ENCODE results near the gene CDH12. TPM values are rescaled to one million over a fixed set of nuclear protein-coding genes. Genes with fewer than 3 reads are reported as not detected.

CDH12 gene
- total RNA-seq, 4 donors from 2014 or later: not detected

- no peak overlapping the region for H3K27ac ChIP-seq
- no peaks in the 10 kb centered on the region for H3K4me1 ChIP-seq
- H3K36me3 ChIP-seq: no peaks in the 10 kb centered on the region
- no peak for DNase-seq
- no peaks in the 10 kb centered on the region for H3K27me3 ChIP-seq
- H3K9me3 ChIP-seq: no peaks in the 10 kb centered on the region
- TF ChIP-seq CTCF (IDR thresholded peaks at IDR 0.05) (no peak), POLR2A (IDR thresholded peaks at IDR 0.05) (no peak)
- intact Hi-C loops (cut with DNase I): no loop called here
- H3K4me3 ChIP-seq (replicated peaks in 1 of 3): no peak overlapping the region
- WGBS, 2 donors: 61 to 79% methylated on average over 4 of the region's 4 CpGs
Observed at GRCh38 chr5:22669345-22669744, 183.8 kb downstream of the CDH12 start.

- intact Hi-C loops (cut with DNase I): no loop called here
- H3K27ac ChIP-seq: no peak overlapping the region
Observed at GRCh38 chr5:22665801-22666200, 187.3 kb downstream of the CDH12 start.

DNA sequence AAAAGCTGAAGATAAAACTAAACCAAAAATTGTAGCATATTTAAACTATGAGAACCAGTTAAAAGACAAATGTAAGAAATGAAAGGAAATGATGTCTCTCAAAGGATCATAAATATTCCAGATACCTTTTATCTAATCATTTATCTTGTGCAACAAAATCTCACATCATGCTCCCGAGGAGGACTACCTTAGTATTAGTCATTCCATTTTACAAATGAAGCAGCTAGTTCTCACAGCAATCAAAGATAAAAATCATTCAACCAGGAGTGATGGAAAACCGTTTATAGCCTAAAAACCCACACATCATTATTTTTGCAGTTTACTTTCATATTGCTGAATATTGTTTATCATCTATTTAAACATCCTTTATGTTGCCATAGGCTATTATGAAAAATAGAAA lies 190.0 kb downstream of the CDH12 start:
- H3K9me3 ChIP-seq: no peaks in the 10 kb centered on the region

More at GRCh38 chr5:22665801-22666200, 187.3 kb downstream of the CDH12 start:
- Histone ChIP-seq H3K4me3 (replicated peaks in 1 of 3) (no peak overlapping the region), H3K27me3 (no peaks in the 10 kb centered on the region), H3K4me1 (no peaks in the 10 kb centered on the region), H3K36me3 (no peaks in the 10 kb centered on the region), H3K9me3 (no peaks in the 10 kb centered on the region)
- no peak for DNase-seq
- WGBS, 2 donors: 69 to 73% methylated on average over 2 of the region's 2 CpGs
- no peak for TF ChIP-seq POLR2A (IDR thresholded peaks at IDR 0.05)
- no peak for TF ChIP-seq CTCF (IDR thresholded peaks at IDR 0.05)

GRCh38 chr5:22662391-22662790 lies 190.8 kb downstream of the CDH12 start:
- no peak overlapping the region for H3K4me3 ChIP-seq (replicated peaks in 1 of 3)
- intact Hi-C loops (cut with DNase I): no loop called here
- 38 to 39% methylated on average over 3 of the region's 3 CpGs for WGBS, 2 donors
- no peaks in the 10 kb centered on the region for H3K27me3 ChIP-seq
- no peak overlapping the region for H3K27ac ChIP-seq
- TF ChIP-seq POLR2A (IDR thresholded peaks at IDR 0.05) (no peak), CTCF (IDR thresholded peaks at IDR 0.05) (no peak)
- no peak for DNase-seq
- H3K4me1 ChIP-seq: no peaks in the 10 kb centered on the region
- no peaks in the 10 kb centered on the region for H3K9me3 ChIP-seq
- no peaks in the 10 kb centered on the region for H3K36me3 ChIP-seq

More for the DNA sequence above, 190.0 kb downstream of the CDH12 start:
- no peaks in the 10 kb centered on the region for H3K4me1 ChIP-seq
- DNase-seq: no peak
- no peaks in the 10 kb centered on the region for H3K36me3 ChIP-seq
- intact Hi-C loops (cut with DNase I): no loop called here
- no peak for TF ChIP-seq POLR2A (IDR thresholded peaks at IDR 0.05)
- TF ChIP-seq CTCF (IDR thresholded peaks at IDR 0.05): no peak
- H3K4me3 ChIP-seq (replicated peaks in 1 of 3): no peak overlapping the region
- H3K27ac ChIP-seq: no peak overlapping the region
- no peaks in the 10 kb centered on the region for H3K27me3 ChIP-seq
- 45 to 46% methylated on average over 2 of the region's 2 CpGs for WGBS, 2 donors

DNA sequence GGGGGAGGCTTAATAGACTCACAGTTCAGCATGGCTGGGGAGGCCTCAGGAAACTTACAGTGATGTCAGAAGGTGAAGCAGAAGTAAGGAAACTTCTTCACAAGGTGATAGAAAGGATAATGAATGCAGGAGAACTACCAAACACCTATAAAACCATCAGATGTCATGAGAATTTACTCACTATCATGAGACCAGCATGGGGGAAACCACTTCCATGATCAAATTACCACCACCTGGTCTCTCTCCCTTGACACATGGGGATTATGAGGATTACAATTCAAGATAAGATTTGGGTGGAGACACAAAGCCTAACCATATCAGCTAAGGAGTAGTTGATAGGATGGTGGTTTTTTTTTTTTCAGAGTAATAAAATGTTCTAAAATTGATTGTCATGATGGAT lies 201.8 kb downstream of the CDH12 start:
- TF ChIP-seq CTCF (IDR thresholded peaks at IDR 0.05): no peak

More for the DNA sequence above, 201.8 kb downstream of the CDH12 start:
- Histone ChIP-seq H3K9me3 (no peaks in the 10 kb centered on the region), H3K4me3 (replicated peaks in 1 of 3) (no peak overlapping the region), H3K4me1 (no peaks in the 10 kb centered on the region), H3K36me3 (no peaks in the 10 kb centered on the region), H3K27ac (no peak overlapping the region), H3K27me3 (no peaks in the 10 kb centered on the region)
- no peak for DNase-seq
- intact Hi-C loops (cut with DNase I): no loop called here

Data from thyroid gland (tissue), 4 donors.